ENCODE measurements around the gene KCNK6. TPM values are rescaled to one million over a fixed set of nuclear protein-coding genes. Genes with fewer than 3 reads are reported as not detected.

The KCNK6 gene
- total and polyA plus RNA-seq, 4 donors, result 1.2 to 4.6 (median 2.7) TPM

DNA sequence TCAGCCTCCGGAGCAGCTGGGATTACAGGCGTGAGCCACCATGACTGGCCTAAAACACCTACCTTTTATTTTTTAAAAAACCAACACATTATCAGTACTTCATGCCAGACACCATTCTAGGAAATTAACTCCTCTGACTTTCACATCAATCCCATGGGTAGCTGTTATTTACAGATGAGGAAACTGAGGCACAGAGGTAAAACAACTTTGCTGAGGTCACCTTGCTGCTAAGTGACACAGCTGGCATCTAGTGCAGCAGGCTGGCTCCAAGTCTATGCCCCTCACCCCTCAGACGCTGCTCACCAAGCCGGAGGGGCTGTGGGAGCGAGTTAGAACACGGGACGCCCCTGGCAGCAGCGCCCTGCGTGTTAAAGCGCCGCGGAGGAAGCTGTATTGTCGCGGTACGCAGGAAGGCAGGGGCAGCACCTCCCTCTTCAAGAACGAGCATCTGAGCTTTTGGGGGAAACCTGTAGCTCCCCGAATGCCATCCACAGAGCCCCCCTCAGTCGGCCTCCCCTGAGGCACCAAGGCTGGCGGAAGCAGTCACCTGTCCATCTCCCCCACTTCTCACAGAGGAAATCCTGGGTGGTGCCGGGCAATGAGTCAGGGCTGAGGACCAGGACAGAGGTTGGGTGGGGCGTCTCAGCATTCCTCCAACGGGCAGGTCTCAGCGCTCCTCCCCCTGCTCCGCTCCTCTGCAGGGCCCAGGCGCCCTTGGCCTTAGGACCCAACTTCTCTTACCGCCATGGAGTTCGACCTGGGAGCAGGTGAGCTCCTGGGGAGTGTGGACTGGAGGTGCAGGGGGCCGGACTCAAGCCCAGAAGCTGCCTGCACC is 15.9 kb upstream of the KCNK6 start, which contains the start of gene C19orf33:
TSS of gene C19orf33 (plus strand) at position 735 of the 835 bp plus-strand sequence. CDS start at position 746, 11 bp downstream.
- WGBS, result 73% methylated on average over 28 of the region's 28 CpGs
- peaks cover 0 to 10% (median 8%) of the 10 kb centered on the region in 4 donors for H3K4me1 ChIP-seq (ENCODE audit: control insufficient read depth in 4 of 4, insufficient read depth in 4 of 4, low read length in 3 of 4)
- no peak for TF ChIP-seq TAF1 (conservative IDR thresholded peaks at IDR 0.05)
- no peak for TF ChIP-seq YY1 (IDR thresholded peaks at IDR 0.05)
- TF ChIP-seq FOXA1 (IDR thresholded peaks at IDR 0.05), result no peak
- no peak for TF ChIP-seq NR2F2 (IDR thresholded peaks at IDR 0.05)
- no peak for TF ChIP-seq EGR1 (IDR thresholded peaks at IDR 0.05; ENCODE audit: low read depth in 2 of 2)
- H3K4me3 ChIP-seq (ENCODE audit: low read depth in 1 of 3, low read length in 3 of 3), result no peak within 1 kb of the TSS
- H3K27ac ChIP-seq (ENCODE audit: low read depth in 1 of 2, low read length in 2 of 2), result no peak within 1 kb of the TSS
- no peaks in the 10 kb centered on the region for H3K9me3 ChIP-seq (ENCODE audit: control insufficient read depth in 4 of 4, low read length in 3 of 4)
- H3K9ac ChIP-seq (ENCODE audit: low read depth in 1 of 2, low read length in 2 of 2), result no peak within 1 kb of the TSS
- H3K27me3 ChIP-seq (ENCODE audit: control insufficient read depth in 4 of 4, insufficient read depth in 4 of 4, low read length in 3 of 4), result no peaks in the 10 kb centered on the region
- H3K36me3 ChIP-seq (ENCODE audit: control insufficient read depth in 4 of 4, insufficient read depth in 3 of 4, low read depth in 1 of 4, low read length in 3 of 4), result peaks cover 3 to 16% (median 7%) of the 10 kb centered on the region in 4 donors
- DNase-seq (ENCODE audit: low spot score), result no peak

DNA sequence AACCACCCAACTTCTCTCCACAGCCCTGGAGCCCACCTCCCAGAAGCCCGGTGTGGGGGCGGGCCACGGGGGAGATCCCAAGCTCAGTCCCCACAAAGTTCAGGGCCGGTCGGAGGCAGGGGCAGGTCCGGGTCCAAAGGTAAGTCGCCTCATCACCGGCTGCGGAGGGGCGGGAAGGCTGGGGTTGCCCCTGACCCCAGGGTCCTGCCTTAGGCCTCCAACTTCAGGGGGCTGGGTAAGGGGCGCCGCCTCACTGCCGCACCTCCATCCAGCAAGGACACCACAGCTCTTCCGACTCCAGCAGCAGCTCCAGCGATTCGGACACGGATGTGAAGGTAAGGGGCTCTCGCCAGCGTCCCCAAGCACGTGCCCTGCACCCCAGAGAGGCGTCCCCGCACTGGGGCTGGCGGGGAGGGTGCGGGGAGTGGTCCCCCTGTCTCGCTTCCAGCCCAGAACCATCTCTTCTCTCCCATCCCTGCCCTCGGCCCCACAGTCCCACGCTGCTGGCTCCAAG is 15.2 kb upstream of the KCNK6 start:
- Histone ChIP-seq H3K9me3 (ENCODE audit: control insufficient read depth in 4 of 4, low read length in 3 of 4) (no peaks in the 10 kb centered on the region), H3K4me1 (ENCODE audit: control insufficient read depth in 4 of 4, insufficient read depth in 4 of 4, low read length in 3 of 4) (peaks cover 0 to 10% (median 8%) of the 10 kb centered on the region in 4 donors), H3K27ac (ENCODE audit: low read depth in 1 of 2, low read length in 2 of 2) (no peak overlapping the region), H3K9ac (ENCODE audit: low read depth in 1 of 2, low read length in 2 of 2) (no peak overlapping the region), H3K27me3 (ENCODE audit: control insufficient read depth in 4 of 4, insufficient read depth in 4 of 4, low read length in 3 of 4) (no peaks in the 10 kb centered on the region), H3K36me3 (ENCODE audit: control insufficient read depth in 4 of 4, insufficient read depth in 3 of 4, low read depth in 1 of 4, low read length in 3 of 4) (peaks cover 5 to 17% (median 7%) of the 10 kb centered on the region in 4 donors), H3K4me3 (ENCODE audit: low read depth in 1 of 3, low read length in 3 of 3) (no peak overlapping the region)
- TF ChIP-seq SP1 (IDR thresholded peaks at IDR 0.05), result no peak
- TF ChIP-seq, protein P1, sequence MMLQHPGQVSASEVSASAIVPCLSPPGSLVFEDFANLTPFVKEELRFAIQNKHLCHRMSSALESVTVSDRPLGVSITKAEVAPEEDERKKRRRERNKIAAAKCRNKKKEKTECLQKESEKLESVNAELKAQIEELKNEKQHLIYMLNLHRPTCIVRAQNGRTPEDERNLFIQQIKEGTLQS (IDR thresholded peaks at IDR 0.05), result no peak
- 75% methylated on average over 27 of the region's 27 CpGs for WGBS
- peak; percentile 42 for DNase-seq (ENCODE audit: low spot score)

DNA sequence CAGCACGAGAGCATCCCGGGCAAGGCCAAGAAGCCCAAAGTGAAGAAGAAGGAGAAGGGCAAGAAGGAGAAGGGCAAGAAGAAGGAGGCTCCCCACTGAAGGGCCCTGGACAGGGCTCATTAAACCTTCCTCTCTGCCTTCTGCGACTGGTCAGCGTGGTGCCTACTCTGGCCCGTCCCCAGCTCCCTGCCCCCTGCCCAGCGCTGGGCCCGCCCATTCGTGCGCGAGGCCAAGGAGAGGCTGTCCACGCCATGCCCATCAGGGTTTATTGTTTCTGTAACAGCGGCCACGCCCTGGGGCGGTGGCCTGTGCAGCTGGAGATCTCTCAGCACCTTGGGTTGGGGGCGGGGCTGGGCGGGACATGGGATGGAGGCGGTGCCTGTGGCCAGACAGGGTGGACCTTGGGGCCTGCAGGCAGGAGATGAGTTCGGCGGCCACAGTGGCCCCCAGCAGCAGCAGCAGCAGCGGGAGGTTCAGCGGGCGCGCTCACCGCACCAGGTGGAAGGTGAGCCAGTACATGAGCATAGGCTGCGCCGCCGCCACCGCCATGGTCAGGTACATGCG is 14.7 kb upstream of the KCNK6 start:
- Histone ChIP-seq H3K36me3 (ENCODE audit: control insufficient read depth in 4 of 4, insufficient read depth in 3 of 4, low read depth in 1 of 4, low read length in 3 of 4) (peaks cover 6 to 17% (median 7%) of the 10 kb centered on the region in 4 donors), H3K4me3 (ENCODE audit: low read depth in 1 of 3, low read length in 3 of 3) (no peak overlapping the region)
- DNase-seq (ENCODE audit: low spot score), result peak; percentile 81
- no peak for TF ChIP-seq HNF4G (IDR thresholded peaks at IDR 0.05)
- no peak for TF ChIP-seq FOXA1 (IDR thresholded peaks at IDR 0.05)
- no peak for TF ChIP-seq JUND (IDR thresholded peaks at IDR 0.05)
- TF ChIP-seq NR2F2 (IDR thresholded peaks at IDR 0.05), result no peak
- TF ChIP-seq HNF4A (conservative IDR thresholded peaks at IDR 0.05), result no peak
- TF ChIP-seq, protein P2, sequence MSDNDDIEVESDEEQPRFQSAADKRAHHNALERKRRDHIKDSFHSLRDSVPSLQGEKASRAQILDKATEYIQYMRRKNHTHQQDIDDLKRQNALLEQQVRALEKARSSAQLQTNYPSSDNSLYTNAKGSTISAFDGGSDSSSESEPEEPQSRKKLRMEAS (IDR thresholded peaks at IDR 0.05), result no peak
- TF ChIP-seq, protein P3, sequence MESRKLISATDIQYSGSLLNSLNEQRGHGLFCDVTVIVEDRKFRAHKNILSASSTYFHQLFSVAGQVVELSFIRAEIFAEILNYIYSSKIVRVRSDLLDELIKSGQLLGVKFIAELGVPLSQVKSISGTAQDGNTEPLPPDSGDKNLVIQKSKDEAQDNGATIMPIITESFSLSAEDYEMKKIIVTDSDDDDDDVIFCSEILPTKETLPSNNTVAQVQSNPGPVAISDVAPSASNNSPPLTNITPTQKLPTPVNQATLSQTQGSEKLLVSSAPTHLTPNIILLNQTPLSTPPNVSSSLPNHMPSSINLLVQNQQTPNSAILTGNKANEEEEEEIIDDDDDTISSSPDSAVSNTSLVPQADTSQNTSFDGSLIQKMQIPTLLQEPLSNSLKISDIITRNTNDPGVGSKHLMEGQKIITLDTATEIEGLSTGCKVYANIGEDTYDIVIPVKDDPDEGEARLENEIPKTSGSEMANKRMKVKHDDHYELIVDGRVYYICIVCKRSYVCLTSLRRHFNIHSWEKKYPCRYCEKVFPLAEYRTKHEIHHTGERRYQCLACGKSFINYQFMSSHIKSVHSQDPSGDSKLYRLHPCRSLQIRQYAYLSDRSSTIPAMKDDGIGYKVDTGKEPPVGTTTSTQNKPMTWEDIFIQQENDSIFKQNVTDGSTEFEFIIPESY (IDR thresholded peaks at IDR 0.05), result no peak
- no peak for TF ChIP-seq SP1 (IDR thresholded peaks at IDR 0.05)
- no peak for TF ChIP-seq RAD21 (IDR thresholded peaks at IDR 0.05)
- TF ChIP-seq TAF1 (conservative IDR thresholded peaks at IDR 0.05), result no peak
- TF ChIP-seq EGR1 (IDR thresholded peaks at IDR 0.05; ENCODE audit: low read depth in 2 of 2), result no peak
- TF ChIP-seq, protein P4, sequence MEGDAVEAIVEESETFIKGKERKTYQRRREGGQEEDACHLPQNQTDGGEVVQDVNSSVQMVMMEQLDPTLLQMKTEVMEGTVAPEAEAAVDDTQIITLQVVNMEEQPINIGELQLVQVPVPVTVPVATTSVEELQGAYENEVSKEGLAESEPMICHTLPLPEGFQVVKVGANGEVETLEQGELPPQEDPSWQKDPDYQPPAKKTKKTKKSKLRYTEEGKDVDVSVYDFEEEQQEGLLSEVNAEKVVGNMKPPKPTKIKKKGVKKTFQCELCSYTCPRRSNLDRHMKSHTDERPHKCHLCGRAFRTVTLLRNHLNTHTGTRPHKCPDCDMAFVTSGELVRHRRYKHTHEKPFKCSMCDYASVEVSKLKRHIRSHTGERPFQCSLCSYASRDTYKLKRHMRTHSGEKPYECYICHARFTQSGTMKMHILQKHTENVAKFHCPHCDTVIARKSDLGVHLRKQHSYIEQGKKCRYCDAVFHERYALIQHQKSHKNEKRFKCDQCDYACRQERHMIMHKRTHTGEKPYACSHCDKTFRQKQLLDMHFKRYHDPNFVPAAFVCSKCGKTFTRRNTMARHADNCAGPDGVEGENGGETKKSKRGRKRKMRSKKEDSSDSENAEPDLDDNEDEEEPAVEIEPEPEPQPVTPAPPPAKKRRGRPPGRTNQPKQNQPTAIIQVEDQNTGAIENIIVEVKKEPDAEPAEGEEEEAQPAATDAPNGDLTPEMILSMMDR (IDR thresholded peaks at IDR 0.05; ENCODE audit: low read depth, low read length, missing input control), result no peak
- TF ChIP-seq, protein P5, sequence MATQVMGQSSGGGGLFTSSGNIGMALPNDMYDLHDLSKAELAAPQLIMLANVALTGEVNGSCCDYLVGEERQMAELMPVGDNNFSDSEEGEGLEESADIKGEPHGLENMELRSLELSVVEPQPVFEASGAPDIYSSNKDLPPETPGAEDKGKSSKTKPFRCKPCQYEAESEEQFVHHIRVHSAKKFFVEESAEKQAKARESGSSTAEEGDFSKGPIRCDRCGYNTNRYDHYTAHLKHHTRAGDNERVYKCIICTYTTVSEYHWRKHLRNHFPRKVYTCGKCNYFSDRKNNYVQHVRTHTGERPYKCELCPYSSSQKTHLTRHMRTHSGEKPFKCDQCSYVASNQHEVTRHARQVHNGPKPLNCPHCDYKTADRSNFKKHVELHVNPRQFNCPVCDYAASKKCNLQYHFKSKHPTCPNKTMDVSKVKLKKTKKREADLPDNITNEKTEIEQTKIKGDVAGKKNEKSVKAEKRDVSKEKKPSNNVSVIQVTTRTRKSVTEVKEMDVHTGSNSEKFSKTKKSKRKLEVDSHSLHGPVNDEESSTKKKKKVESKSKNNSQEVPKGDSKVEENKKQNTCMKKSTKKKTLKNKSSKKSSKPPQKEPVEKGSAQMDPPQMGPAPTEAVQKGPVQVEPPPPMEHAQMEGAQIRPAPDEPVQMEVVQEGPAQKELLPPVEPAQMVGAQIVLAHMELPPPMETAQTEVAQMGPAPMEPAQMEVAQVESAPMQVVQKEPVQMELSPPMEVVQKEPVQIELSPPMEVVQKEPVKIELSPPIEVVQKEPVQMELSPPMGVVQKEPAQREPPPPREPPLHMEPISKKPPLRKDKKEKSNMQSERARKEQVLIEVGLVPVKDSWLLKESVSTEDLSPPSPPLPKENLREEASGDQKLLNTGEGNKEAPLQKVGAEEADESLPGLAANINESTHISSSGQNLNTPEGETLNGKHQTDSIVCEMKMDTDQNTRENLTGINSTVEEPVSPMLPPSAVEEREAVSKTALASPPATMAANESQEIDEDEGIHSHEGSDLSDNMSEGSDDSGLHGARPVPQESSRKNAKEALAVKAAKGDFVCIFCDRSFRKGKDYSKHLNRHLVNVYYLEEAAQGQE (IDR thresholded peaks at IDR 0.05), result no peak
- TF ChIP-seq YY1 (IDR thresholded peaks at IDR 0.05), result no peak
- no peak for TF ChIP-seq FOXA2 (IDR thresholded peaks at IDR 0.05)
- TF ChIP-seq GABPA (IDR thresholded peaks at IDR 0.05 in 1 of 2, conservative IDR thresholded peaks at IDR 0.05 in 1 of 2), result no peak
- TF ChIP-seq, protein P1 (IDR thresholded peaks at IDR 0.05), result no peak

More for the DNA sequence above, 14.7 kb upstream of the KCNK6 start:
- no peaks in the 10 kb centered on the region for H3K9me3 ChIP-seq (ENCODE audit: control insufficient read depth in 4 of 4, low read length in 3 of 4)
- peaks cover 0 to 10% (median 8%) of the 10 kb centered on the region in 4 donors for H3K4me1 ChIP-seq (ENCODE audit: control insufficient read depth in 4 of 4, insufficient read depth in 4 of 4, low read length in 3 of 4)
- H3K27me3 ChIP-seq (ENCODE audit: control insufficient read depth in 4 of 4, insufficient read depth in 4 of 4, low read length in 3 of 4), result no peaks in the 10 kb centered on the region
- H3K27ac ChIP-seq (ENCODE audit: low read depth in 1 of 2, low read length in 2 of 2), result no peak overlapping the region
- 83% methylated on average over 29 of the region's 29 CpGs for WGBS
- no peak overlapping the region for H3K9ac ChIP-seq (ENCODE audit: low read depth in 1 of 2, low read length in 2 of 2)
